ENCODE measurements around the gene IFT88. TPM values are rescaled to one million over a fixed set of nuclear protein-coding genes. Genes with fewer than 3 reads are reported as not detected.

Gene IFT88
- total and polyA plus RNA-seq, 2 of the 4 experiments (the other 2 are of a cell fraction) = 5.5 to 8.6 TPM

DNA sequence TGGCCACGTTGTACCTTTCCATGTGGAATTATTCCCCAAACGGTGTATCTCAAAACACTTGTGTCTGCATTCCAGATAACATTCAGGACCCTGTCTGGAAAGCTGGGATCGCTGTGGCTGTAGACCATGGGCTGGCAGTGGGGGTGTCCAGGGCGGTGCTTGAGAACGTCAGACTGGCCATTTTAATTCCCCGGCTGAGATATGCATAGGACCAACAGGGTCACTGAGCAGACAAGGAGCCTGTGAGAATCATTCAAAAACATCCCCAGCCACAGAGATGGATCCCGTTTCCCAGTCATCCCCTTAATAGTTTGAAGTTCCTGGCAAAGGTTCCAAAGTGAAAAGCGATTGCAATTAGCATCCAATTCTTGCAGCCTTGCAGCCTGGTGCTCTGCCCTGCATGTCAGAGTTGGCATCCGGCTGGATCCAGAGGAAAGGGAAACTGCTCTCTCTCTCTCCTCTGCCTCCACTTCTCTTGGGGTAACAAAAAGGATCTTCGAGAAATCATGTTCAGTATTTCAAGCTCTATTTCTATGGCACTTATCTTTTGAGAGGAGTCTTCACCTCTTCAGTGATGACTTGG, 41.6 kb downstream of the IFT88 start:
- Histone ChIP-seq H2BK5ac (ENCODE audit: low read depth, low read length, poor library complexity, severe bottlenecking) (peak overlapping the region; percentile 44), H4K20me1 (ENCODE audit: insufficient read depth, low read length) (0 out of 2 replicates have a peak, but pooled peaks cover 5% of the 10 kb centered on the region), H3K4me1 (ENCODE audit: control insufficient read depth, insufficient read depth, low read length) (peaks cover 8% of the 10 kb centered on the region), H3K4me3 (ENCODE audit: insufficient read depth, low read depth, low read length) (no peak overlapping the region), H3K9me1 (ENCODE audit: insufficient read depth, low read length) (peaks cover 8% of the 10 kb centered on the region; the same call in 1 of the 2 replicates), H2AK9ac (replicated peaks; ENCODE audit: low read depth, low read length, poor library complexity) (no peak overlapping the region), H3K4me2 (ENCODE audit: low read depth, low read length) (peak overlapping the region; percentile 3; the same call in 1 of the 2 replicates), H3K27me3 (ENCODE audit: control insufficient read depth, insufficient read depth, low read length) (no peaks in the 10 kb centered on the region), H3K27ac (ENCODE audit: insufficient read depth, low read length) (no peak overlapping the region), H2BK20ac (ENCODE audit: low read depth, low read length) (peak overlapping the region; percentile 11; the same call in 1 of the 2 replicates), H4K5ac (ENCODE audit: low read depth, low read length) (0 out of 2 replicates have a peak overlapping the region, but pooled peaks have one; percentile 21), H3K18ac (ENCODE audit: low read depth, low read length) (peak overlapping the region; percentile 22; the same call in 1 of the 2 replicates), H2AFZ (replicated peaks; ENCODE audit: low read length, poor library complexity) (no peak overlapping the region), H3K23ac (ENCODE audit: low read depth, low read length) (no peak overlapping the region), H3K79me1 (ENCODE audit: low read depth in 1 of 2, low read length in 2 of 2) (no peaks in the 10 kb centered on the region), H3K4ac (ENCODE audit: low read depth, low read length) (peak overlapping the region; percentile 1; the same call in 1 of the 2 replicates), H3K36me3 (ENCODE audit: control insufficient read depth, insufficient read depth, low read length) (peaks cover 11% of the 10 kb centered on the region; the same call in 1 of the 2 replicates), H2BK15ac (ENCODE audit: low read depth, low read length) (no peak overlapping the region), H3K14ac (replicated peaks; ENCODE audit: low read depth, low read length) (no peak overlapping the region; the same call in 1 of the 2 replicates), H4K91ac (ENCODE audit: insufficient read depth, low read depth, low read length) (peak overlapping the region; percentile 24; the same call in 1 of the 2 replicates), H3K9ac (ENCODE audit: low read depth, low read length) (no peak overlapping the region), H4K8ac (ENCODE audit: low read depth in 2 of 2, low read length in 2 of 2) (no peak overlapping the region), H3K9me3 (ENCODE audit: control insufficient read depth, insufficient read depth, low read length) (no peaks in the 10 kb centered on the region), H2AK5ac (ENCODE audit: low read depth, low read length) (no peak overlapping the region; the same call in 1 of the 2 replicates), H3K56ac (ENCODE audit: extremely low read depth, insufficient read depth, low read length) (no peak overlapping the region), H2BK120ac (ENCODE audit: low read depth, low read length) (no peak overlapping the region; the same call in 1 of the 2 replicates)
- dilution Hi-C loops (cut with HindIII; ENCODE audit: low sequenced_read_pairs, unreplicated experiment) = no loop called here
- intact Hi-C loops (cut with micrococcal nuclease) = no loop called here
- in situ Hi-C loops (cut with MboI; ENCODE audit: low sequenced_read_pairs) = no loop called here
- no TSS peak for BruUV-seq (replicated peaks)
- DNase-seq (no peak), ATAC-seq (ENCODE audit: low read depth) (no peak)
- ChIA-PET POLR2A (ENCODE audit: unreplicated experiment) (interaction anchor here (0.6 kb wide), 1 partner anchor 151 kb away, joined by 10 read pairs; no protein-coding TSS in a partner anchor), CTCF (no interaction called here)
- no peak for TF ChIP-seq SMC3 (IDR thresholded peaks at IDR 0.05; ENCODE audit: low read depth, low read length)
- TF ChIP-seq NFE2L2 (IDR thresholded peaks at IDR 0.05; ENCODE audit: low read depth, low read length) = no peak
- no peak for TF ChIP-seq MXI1 (IDR thresholded peaks at IDR 0.05; ENCODE audit: borderline replicate concordance, low read depth, low read length)
- TF ChIP-seq CEBPB (IDR thresholded peaks at IDR 0.05; ENCODE audit: low read depth, low read length) = no peak
- 90% methylated on average over 2 of the region's 10 CpGs; no CpG with 5 or more reads in 1 of the 2 experiments for WGBS, 2 experiments (ENCODE audit: extremely low coverage in 2 of 2, insufficient read length in 1 of 2)

All from IMR-90 (cell line).